OCI-LY3 (cell line): ENCODE results near the gene PTPRD.

Experiments
- H2AFZ ChIP-seq: fragments of 200-600, 300-600 bp; shearing (Covaris generic); 2 replicates; pipeline ENCODE4 v1.6.0; 2014; ENCODE audit warnings: antibody characterized with exemption, low read depth, low read length
- H3K27ac ChIP-seq: fragments of 200-600, 300-600 bp; sonication (generic); 2 replicates; pipeline ENCODE4 v1.5.1; 2014; ENCODE audit warnings: mild to moderate bottlenecking, low read length, moderate library complexity, mixed read lengths
- H3K27me3 ChIP-seq: fragments of 200-600, 300-600 bp; sonication (generic); 2 replicates; pipeline ENCODE4 v1.6.1; 2014; ENCODE audit warnings: low read depth, low read length, mixed read lengths
- H3K36me3 ChIP-seq: fragments of 200-600, 300-600 bp; sonication (generic); replicated peaks from 2 replicates; pipeline ENCODE3; 2014; ENCODE audit warnings: low read depth, low read length, mixed read lengths
- H3K4me1 ChIP-seq: fragments of 300-600, 200-600 bp; sonication (generic); 2 replicates; pipeline ENCODE4 v1.6.1; 2014; ENCODE audit warnings: low read length, mixed read lengths
- H3K4me2 ChIP-seq: fragments of 200-600, 300-600 bp; sonication (generic); 2 replicates; pipeline ENCODE4 v1.6.1; 2014; ENCODE audit warnings: low read length, mixed read lengths
- H3K4me3 ChIP-seq: fragments of 300-600, 200-600 bp; sonication (generic); 2 replicates; pipeline ENCODE4 v1.5.1; 2014; ENCODE audit warnings: antibody characterized with exemption, mild to moderate bottlenecking, low read length, moderate library complexity
- H3K79me2 ChIP-seq: fragments of 300-600, 200-600 bp; shearing (Covaris generic); 2 replicates; pipeline ENCODE4 v1.6.1; 2014; ENCODE audit warnings: mild to moderate bottlenecking, low read length, mixed read lengths
- H3K9ac ChIP-seq: fragments of 300-600, 200-600 bp; shearing (Covaris generic); 2 replicates; pipeline ENCODE4 v1.6.0; 2014; ENCODE audit warnings: mild to moderate bottlenecking, low read length, moderate library complexity
- H3K9me3 ChIP-seq: fragments of 200-600, 300-600 bp; shearing (Covaris generic); 2 replicates; pipeline ENCODE4 v1.6.1; 2014; ENCODE audit warnings: low read length, mixed read lengths; ENCODE audit not compliant: insufficient read depth
- H4K20me1 ChIP-seq: fragments of 200-600, 300-600 bp; sonication (generic); 2 replicates; pipeline ENCODE4 v1.6.1; 2016; ENCODE audit warnings: low read length, mixed read lengths; ENCODE audit not compliant: insufficient read depth
- CTCF ChIP-seq: fragments of 200-600, 300-600 bp; sonication (generic); IDR thresholded peaks from 2 replicates; pipeline ENCODE4 v1.5.1; 2014; ENCODE audit warnings: antibody characterized with exemption, low read length, low read depth
- EZH2phosphoT487 ChIP-seq: fragments of 200-600 bp; shearing (Covaris generic); IDR thresholded peaks from 2 replicates; pipeline ENCODE4 v1.6.1; 2018; ENCODE audit warnings: antibody characterized with exemption, mixed run types, low read depth

PTPRD gene

GRCh38 chr9:9631284-9631683 lies 981.5 kb downstream of the PTPRD start:
- H3K79me2 ChIP-seq: no peaks in the 10 kb centered on the region
- TF ChIP-seq CTCF: no peak
- TF ChIP-seq EZH2phosphoT487: no peak
- H4K20me1 ChIP-seq: no peaks in the 10 kb centered on the region
- no peaks in the 10 kb centered on the region for H3K36me3 ChIP-seq
- H3K27me3 ChIP-seq: 0 out of 2 replicates have a peak, but pooled peaks cover 4% of the 10 kb centered on the region
- H3K9ac ChIP-seq: no peak overlapping the region
- no peak overlapping the region for H3K27ac ChIP-seq
- H3K4me3 ChIP-seq: no peak overlapping the region
- peaks cover 7% of the 10 kb centered on the region for H3K4me1 ChIP-seq
- no peaks in the 10 kb centered on the region for H3K9me3 ChIP-seq
- no peak overlapping the region for H3K4me2 ChIP-seq
- H2AFZ ChIP-seq: no peak overlapping the region

- H3K9ac ChIP-seq: no peak overlapping the region
- H3K9me3 ChIP-seq: no peaks in the 10 kb centered on the region
- H3K79me2 ChIP-seq: no peaks in the 10 kb centered on the region
- H3K4me3 ChIP-seq: no peak overlapping the region
- H3K4me1 ChIP-seq: peaks cover 15% of the 10 kb centered on the region
- no peak for TF ChIP-seq CTCF
- TF ChIP-seq EZH2phosphoT487: no peak
- 0 out of 2 replicates have a peak, but pooled peaks cover 4% of the 10 kb centered on the region for H3K27me3 ChIP-seq
- H3K36me3 ChIP-seq: no peaks in the 10 kb centered on the region
- no peaks in the 10 kb centered on the region for H4K20me1 ChIP-seq
- no peak overlapping the region; the same call in 1 of the 2 replicates for H2AFZ ChIP-seq
- H3K27ac ChIP-seq: no peak overlapping the region
- H3K4me2 ChIP-seq: peak overlapping the region; percentile 23
Measured at GRCh38 chr9:9625248-9625647, 987.6 kb downstream of the PTPRD start.

GRCh38 chr9:9623506-9623905 lies 989.3 kb downstream of the PTPRD start:
- peaks cover 13% of the 10 kb centered on the region for H3K4me1 ChIP-seq
- H3K27me3 ChIP-seq: no peaks in the 10 kb centered on the region
- H3K4me3 ChIP-seq: no peak overlapping the region
- no peak for TF ChIP-seq EZH2phosphoT487
- TF ChIP-seq CTCF: no peak
- no peaks in the 10 kb centered on the region for H3K79me2 ChIP-seq
- H2AFZ ChIP-seq: no peak overlapping the region
- H3K4me2 ChIP-seq: no peak overlapping the region
- no peak overlapping the region for H3K9ac ChIP-seq
- no peaks in the 10 kb centered on the region for H3K9me3 ChIP-seq
- H3K27ac ChIP-seq: no peak overlapping the region
- no peaks in the 10 kb centered on the region for H3K36me3 ChIP-seq
- H4K20me1 ChIP-seq: no peaks in the 10 kb centered on the region

GRCh38 chr9:9621355-9621940 lies 991.4 kb downstream of the PTPRD start:
- no peak overlapping the region for H2AFZ ChIP-seq
- peaks cover 13% of the 10 kb centered on the region for H3K4me1 ChIP-seq
- H4K20me1 ChIP-seq: no peaks in the 10 kb centered on the region
- no peaks in the 10 kb centered on the region for H3K79me2 ChIP-seq
- no peak overlapping the region for H3K4me2 ChIP-seq
- no peaks in the 10 kb centered on the region for H3K27me3 ChIP-seq
- TF ChIP-seq EZH2phosphoT487 (no peak), CTCF (no peak)
- no peaks in the 10 kb centered on the region for H3K9me3 ChIP-seq
- no peak overlapping the region for H3K27ac ChIP-seq
- H3K4me3 ChIP-seq: no peak overlapping the region
- H3K9ac ChIP-seq: no peak overlapping the region
- no peaks in the 10 kb centered on the region for H3K36me3 ChIP-seq
